ENCODE data around the gene RRBP1. TPM values are rescaled to one million over a fixed set of nuclear protein-coding genes. Genes with fewer than 3 reads are reported as not detected.

Gene RRBP1
- total RNA-seq, 1 donor from 2014 or later = 222 TPM

GRCh38 chr20:17651760-17652388, 30.2 kb downstream of the RRBP1 start:
- Mint-ChIP-seq H3K27me3 (no peaks in the 10 kb centered on the region), H3K27ac (no peak overlapping the region), H3K4me3 (ENCODE audit: low read depth) (no peak overlapping the region), H3K36me3 (ENCODE audit: insufficient read depth) (peaks cover 16% of the 10 kb centered on the region), H3K9me3 (ENCODE audit: low read depth) (no peaks in the 10 kb centered on the region), H3K4me1 (ENCODE audit: low read depth) (peaks cover 6% of the 10 kb centered on the region)
- no peak for DNase-seq (ENCODE audit: low spot score, unreplicated experiment)
- peak; percentile 37 for TF ChIP-seq CTCF (IDR thresholded peaks at IDR 0.05; ENCODE audit: unreplicated experiment)

GRCh38 chr20:17651129-17651759, 30.8 kb downstream of the RRBP1 start:
- DNase-seq (ENCODE audit: low spot score, unreplicated experiment) = no peak

GRCh38 chr20:17650301-17651128, 31.5 kb downstream of the RRBP1 start:
- Mint-ChIP-seq H3K4me3 (ENCODE audit: low read depth) (no peak overlapping the region), H3K27me3 (no peaks in the 10 kb centered on the region), H3K4me1 (ENCODE audit: low read depth) (peaks cover 15% of the 10 kb centered on the region), H3K27ac (no peak overlapping the region), H3K36me3 (ENCODE audit: insufficient read depth) (peaks cover 13% of the 10 kb centered on the region), H3K9me3 (ENCODE audit: low read depth) (no peaks in the 10 kb centered on the region)
- no peak for DNase-seq (ENCODE audit: low spot score, unreplicated experiment)
- no peak for TF ChIP-seq CTCF (IDR thresholded peaks at IDR 0.05; ENCODE audit: unreplicated experiment)

More at GRCh38 chr20:17651129-17651759, 30.8 kb downstream of the RRBP1 start:
- TF ChIP-seq CTCF (IDR thresholded peaks at IDR 0.05; ENCODE audit: unreplicated experiment) = no peak
- no peaks in the 10 kb centered on the region for H3K9me3 Mint-ChIP-seq (ENCODE audit: low read depth)
- no peak overlapping the region for H3K27ac Mint-ChIP-seq
- peaks cover 13% of the 10 kb centered on the region for H3K4me1 Mint-ChIP-seq (ENCODE audit: low read depth)
- no peaks in the 10 kb centered on the region for H3K27me3 Mint-ChIP-seq
- H3K36me3 Mint-ChIP-seq (ENCODE audit: insufficient read depth) = peaks cover 14% of the 10 kb centered on the region
- H3K4me3 Mint-ChIP-seq (ENCODE audit: low read depth) = no peak overlapping the region

- H3K4me3 Mint-ChIP-seq (ENCODE audit: low read depth) = no peak overlapping the region
- H3K27me3 Mint-ChIP-seq = no peaks in the 10 kb centered on the region
- no peaks in the 10 kb centered on the region for H3K9me3 Mint-ChIP-seq (ENCODE audit: low read depth)
- peaks cover 5% of the 10 kb centered on the region for H3K36me3 Mint-ChIP-seq (ENCODE audit: insufficient read depth)
- H3K4me1 Mint-ChIP-seq (ENCODE audit: low read depth) = peaks cover 19% of the 10 kb centered on the region
- no peak for DNase-seq (ENCODE audit: low spot score, unreplicated experiment)
- peak; percentile 56 for TF ChIP-seq CTCF (IDR thresholded peaks at IDR 0.05; ENCODE audit: unreplicated experiment)
- peak overlapping the region; percentile 86 for H3K27ac Mint-ChIP-seq
These were observed 33.0 kb downstream of the RRBP1 start for GRCh38 chr20:17648791-17649730.
